DMS53 treated with DMSO at 0.1 percent for 48 hours (cell line): Measurements from ENCODE around the gene CNDP2.
"Not testable (repeated sequence)": the region's sequence is repeated elsewhere in the genome, so short reads cannot be mapped to it uniquely, and the experiment has no call there.

Experiments
- DNase-seq: peaks from one replicate; lab custom pipeline; 2025; ENCODE audit not compliant: unreplicated experiment; lab: John Stamatoyannopoulos, UW

Gene CNDP2

DNA sequence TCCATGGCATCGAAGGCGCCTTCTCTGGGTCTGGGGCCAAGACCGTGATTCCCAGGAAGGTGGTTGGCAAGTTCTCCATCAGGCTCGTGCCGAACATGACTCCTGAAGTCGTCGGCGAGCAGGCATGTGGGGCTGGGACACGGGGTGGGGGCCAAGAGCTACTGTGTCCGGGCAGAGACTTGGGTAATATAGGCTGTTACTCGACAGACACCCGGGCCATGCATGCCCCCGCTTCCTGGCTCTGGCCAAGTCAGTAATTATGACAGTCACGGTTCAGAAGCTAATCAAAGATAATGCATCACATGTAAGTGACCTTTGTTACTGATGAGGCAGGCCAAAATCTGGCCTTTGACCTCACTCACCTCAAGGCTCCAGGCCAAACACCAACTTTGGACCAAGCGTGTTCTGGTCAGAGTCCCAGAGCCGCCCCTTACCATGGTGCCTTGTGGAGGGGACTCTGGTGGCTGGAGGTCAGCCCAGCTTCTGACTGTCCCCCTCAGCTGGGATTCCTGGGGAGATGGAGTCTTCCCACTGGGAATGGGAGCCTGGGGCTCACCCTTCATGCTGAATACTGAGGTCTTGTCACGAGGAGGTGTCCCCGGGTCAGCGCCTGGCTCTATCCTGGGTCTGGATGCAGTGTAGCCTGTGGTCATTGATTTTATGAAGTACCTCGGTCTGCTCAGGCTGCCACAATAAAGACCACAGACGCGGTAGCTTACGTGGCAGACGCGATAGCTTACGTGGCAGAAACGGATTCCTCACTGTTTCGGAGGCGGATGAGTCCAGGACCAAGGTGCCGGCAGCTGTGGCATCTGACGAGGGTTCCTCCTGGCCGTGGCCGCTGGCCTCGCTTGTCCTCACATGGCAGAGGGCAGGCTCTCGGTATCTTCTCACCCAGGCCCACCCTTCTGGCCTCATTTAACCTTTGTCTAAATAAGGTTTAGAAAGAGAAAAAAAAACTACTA, 20.4 kb downstream of the CNDP2 start:
- no peak for DNase-seq

DNA sequence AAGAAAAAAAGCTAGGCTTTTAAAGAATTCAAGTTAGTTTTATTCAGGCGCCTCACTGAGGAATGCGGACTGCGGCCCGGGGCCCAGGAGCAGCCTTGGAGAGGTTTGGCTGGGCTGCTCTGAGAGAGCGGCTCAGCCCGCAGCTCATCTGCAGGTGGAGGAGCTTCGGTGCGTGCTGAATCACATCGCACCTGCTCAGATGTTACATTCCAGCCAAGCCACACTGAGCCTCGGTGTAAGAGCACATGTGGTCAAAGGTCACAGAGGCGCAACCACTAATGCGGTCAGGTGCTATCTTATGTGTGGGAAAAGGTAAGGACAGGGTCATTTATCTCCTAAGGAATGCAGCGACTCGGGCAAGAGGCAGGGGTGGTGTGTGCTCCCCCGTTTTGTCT, 21.1 kb downstream of the CNDP2 start:
- no peak for DNase-seq

DNA sequence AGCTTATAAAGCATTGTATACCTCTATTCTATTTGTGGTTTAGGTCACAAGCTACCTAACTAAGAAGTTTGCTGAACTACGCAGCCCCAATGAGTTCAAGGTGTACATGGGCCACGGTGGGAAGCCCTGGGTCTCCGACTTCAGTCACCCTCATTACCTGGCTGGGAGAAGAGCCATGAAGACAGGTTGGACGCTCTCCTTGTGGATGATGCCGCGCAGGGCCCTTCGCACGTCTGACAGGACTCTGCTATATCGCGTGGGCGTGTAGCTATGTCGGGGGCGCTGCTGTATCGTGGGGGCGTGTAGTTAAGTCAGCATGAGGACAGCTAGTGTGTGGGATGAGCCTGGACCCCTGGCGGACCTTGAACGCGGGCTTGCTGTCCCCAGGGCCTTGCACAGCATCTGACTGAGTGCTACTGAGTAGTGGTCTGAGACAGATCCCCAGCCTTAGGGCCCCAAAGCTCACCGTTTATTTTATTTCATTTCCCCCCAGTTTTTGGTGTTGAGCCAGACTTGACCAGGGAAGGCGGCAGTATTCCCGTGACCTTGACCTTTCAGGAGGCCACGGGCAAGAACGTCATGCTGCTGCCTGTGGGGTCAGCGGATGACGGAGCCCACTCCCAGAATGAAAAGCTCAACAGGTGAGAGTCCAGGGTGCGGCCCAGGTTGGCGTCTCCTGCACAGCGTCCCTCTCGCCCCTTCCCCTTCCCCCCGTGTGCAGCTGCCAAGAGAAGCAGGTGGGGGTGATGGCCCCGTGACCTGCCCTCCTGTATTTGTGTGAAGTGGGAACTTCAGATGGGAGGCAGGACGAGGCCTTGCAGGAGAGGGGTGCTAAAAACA, 22.5 kb downstream of the CNDP2 start:
- no peak for DNase-seq

DNA sequence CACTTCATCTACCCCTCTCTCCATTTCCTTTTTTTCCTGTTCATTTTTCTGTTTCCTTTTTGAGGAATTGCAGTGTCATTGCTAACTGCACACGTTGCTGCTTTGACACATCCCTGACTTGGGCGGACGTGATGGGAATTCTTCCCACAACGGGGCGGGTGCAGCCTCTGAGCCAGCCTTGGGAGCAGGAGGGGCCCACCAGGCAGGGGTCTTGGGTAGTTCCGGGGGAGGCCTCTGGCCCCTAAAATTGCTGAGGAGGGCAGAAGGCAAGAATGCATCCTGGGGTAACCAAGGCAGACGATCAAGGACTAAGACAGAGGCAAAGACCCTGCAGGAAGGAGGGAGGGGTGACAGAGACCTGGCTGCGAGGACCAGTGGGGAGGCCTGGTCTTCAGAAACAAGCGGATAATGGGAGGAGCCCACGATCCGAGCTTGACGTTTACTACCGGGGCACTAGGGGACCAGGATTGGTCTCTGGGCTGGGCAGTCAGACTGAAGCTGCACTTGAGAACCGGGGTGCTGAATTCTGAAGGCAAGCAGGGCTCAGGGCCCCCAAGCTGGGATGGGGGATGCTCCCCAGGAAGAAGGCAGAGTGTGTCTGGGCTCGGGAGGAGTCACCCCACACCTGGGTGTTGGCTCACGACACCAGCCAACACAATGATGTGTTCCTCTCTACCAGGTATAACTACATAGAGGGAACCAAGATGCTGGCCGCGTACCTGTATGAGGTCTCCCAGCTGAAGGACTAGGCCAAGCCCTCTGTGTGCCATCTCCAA, 23.3 kb downstream of the CNDP2 start:
- no peak for DNase-seq

DNA sequence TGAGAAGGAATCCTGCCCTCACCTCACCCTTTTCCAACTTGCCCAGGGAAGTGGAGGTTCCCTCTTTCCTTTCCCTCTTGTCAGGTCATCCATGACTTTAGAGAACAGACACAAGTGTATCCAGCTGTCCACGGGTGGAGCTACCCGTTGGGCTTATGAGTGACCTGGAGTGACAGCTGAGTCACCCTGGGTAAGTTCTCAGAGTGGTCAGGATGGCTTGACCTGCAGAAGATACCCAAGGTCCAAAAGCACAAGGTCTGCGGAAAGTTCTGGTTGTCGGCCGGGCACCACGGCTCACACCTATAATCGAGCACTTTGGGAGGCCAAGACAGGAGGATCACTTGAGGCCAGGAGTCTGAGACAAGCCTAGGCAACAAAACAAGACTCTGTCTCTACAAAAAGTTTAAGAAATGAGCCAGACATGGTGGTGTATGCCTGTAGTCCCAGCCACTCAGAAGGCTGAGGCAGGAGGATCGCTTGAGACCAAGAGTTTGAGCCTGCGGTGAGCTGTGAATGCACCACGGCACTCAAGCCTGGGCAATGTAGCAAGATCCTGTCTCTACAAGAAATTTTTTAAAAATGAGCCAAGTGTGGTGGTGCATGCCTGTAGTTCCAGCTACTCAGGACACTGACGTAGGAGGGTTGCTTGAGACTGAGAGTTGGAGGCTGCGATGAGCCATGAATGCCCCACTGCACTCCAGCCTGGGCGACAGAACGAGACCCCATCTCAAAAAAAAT, 24.1 kb downstream of the CNDP2 start:
- no peak for DNase-seq

DNA sequence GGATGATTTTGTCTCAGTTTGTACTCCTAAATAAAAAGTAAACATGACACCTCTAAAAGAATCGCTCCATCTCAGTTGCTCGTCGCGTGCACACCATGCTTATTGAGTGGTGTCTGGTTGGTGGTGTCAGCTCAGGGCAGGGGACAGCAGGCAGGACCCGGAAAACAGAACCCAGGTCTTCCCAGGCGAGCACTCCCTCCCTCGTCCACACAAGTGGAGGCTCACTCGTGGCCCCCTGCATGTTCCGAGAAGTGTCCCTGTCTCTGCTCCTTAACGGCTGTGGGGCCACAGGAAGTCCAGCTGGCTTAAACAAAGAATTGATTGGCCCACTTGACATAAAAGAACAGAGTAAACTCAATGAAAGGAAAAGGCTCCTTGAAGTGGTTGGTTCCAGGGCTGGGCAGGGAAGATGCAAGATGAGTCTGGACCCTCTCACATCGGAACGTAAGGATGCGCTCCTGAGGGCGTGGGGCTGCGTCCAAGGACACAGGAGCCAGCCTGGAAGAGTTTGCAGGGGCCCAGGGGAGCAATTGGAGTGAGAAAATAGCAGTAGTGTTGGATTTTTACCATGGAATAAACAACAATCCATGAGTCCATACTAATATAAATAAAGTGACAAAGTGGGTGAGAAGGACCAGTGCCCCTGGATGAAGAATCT, 25.0 kb downstream of the CNDP2 start:
- DNase-seq, result no peak

DNA sequence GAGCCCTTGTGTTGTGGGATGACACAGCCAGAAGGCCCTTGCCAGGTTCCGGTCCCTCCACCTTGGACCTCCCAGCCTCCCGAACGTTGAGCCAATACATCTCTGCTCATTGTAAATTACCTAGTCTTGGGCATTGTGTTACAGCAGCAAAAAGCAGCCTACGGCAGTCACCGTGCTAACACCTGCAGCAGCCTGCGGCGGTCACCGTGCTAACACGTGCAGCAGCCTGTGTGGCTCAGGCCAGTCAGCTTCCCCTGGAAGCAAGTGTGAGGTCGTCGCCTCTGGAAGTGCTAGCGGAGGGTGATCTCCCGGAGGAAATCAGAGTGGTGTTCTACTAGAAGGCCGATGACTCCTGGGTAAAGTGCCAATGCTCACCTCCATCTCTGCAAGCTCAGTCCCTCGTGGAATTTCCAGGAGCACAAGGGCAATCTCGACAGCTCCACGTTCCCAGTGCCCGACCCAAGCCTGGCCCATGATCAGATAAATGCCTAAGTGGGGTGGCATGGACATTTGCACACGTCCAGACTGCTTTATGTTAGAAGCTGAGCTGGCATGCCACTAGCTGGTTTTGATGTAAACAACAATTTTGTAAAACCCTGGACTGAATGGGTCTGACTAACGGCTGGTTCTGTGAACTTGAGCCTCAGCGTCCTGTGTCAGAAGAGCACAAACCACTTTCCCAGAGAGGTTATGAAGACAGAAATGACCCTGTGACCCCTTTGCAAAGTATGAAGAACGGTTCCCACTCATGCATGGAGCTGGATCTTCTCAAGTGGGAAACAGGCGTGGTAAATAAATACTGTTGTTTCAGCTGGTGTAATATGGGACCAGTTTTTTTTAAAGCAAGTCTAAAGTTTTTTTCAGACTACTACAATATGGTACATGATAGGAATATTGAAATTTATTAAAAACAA, 26.7 kb downstream of the CNDP2 start:
- DNase-seq, result peak; percentile 99

DNA sequence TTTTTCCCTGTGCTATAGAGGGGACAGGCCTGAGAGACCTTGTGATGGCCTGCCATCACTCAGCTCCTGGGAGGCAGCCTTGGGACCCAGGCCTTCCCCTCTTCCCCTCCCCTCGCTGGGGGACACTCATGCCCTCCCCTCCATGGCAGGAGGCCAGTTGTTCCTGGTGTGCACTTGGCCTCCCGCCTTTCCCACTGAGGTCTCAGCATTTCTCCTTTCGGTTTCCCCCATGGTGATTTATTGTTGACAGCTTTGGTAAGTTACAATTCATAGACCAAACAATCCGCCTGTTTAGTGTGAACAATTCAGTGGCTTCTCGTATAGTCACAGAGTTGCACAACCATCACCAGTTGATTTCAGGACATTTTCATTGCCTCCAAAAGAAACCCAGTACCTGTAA, 27.9 kb downstream of the CNDP2 start:
- peak; percentile 73 for DNase-seq

DNA sequence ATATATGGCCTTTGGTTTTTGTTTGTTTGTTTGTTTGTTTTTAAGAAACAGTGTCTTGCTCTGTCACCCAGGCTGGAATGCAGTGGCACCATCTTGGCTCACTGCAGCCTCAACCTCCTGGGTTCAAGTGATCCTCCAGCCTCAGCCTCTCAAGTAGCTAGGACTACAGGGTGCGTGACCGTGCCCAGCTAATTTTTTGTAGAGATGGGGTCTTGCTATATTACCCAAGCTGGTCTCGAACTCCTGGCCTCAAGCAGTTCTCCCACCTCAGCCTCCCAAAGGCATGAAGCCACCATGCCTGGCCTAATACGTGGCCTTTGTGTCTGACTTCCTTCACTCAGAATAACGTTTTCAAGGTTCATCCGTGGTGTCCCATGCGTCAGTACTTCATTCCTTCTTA, 28.8 kb downstream of the CNDP2 start:
- not testable (repeated sequence) for DNase-seq

DNA sequence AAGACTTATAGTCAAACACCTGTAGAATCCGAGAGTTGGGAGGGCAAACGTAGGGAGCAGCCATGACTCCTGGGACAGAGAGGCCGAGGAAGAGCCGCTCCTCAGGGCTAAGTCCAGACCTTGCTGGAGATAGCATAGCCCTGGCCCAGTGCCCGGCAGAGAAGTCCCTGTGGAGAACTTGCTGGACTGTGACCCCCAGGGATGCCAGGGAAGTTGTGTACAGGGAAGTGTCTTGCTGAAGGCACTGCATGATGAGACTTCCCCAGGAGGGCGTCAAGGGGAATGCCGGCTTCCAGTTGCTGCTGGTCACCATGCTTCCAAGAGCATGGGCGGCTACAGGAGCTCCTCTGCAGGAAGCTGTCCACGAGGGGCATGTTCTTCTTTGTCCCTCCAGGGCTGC, 29.6 kb downstream of the CNDP2 start:
- DNase-seq, result no peak

DNA sequence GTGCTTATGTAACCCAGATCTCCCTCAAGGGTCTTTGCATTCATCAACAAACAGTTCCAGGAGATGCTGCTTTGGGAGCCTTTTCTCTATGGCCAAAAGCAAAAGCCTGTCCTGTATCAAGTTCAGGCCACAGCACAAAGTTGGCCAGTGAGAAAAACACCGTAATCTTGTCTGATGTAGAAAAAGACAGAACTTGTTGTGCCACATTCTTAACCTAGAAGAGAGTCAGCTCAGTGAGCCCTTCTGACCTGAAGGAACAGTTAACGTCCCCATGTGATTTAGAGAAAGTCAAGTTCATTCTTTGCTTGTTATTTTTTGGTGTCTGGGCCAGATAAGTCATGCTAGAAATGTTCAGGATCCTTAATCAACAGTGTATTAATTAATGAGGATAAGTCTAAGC, 30.3 kb downstream of the CNDP2 start:
- no peak for DNase-seq

DNA sequence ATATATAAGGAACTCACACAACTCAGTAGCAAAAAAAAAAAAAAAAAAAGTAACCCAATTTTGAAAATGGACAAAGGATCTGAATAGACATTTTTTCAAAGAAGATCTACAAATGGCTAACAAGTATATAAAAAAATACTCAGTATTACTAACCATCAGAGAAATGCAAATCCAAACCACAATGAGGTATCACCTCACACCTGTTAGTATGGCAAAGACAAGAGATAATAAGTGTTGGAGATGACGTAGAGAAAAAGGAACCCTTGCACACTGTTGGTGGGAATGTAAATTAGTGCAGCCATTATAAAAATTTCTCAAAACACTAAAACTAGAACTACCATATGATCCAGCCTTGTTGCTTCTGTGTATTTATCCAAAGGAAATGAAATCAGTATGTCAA, 32.3 kb downstream of the CNDP2 start:
- no peak for DNase-seq

DNA sequence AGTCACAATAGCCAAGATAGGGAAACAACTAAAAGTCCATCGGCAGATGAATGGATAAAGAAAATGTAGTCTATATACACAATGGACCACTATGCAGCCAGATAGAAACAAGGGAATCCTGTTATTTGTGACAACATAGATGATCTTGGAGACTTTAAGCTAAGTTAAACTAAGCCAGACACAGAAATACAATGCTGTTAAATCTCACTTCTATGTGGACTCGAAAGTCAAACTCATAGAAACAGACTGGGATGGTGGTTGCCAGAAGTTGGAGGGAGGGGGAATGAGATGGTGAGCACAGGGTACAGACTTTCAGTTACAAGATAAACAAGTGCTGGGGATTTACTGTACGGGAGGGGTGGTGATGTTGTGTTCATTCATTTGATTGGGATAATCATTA, 32.8 kb downstream of the CNDP2 start:
- DNase-seq, result no peak

DNA sequence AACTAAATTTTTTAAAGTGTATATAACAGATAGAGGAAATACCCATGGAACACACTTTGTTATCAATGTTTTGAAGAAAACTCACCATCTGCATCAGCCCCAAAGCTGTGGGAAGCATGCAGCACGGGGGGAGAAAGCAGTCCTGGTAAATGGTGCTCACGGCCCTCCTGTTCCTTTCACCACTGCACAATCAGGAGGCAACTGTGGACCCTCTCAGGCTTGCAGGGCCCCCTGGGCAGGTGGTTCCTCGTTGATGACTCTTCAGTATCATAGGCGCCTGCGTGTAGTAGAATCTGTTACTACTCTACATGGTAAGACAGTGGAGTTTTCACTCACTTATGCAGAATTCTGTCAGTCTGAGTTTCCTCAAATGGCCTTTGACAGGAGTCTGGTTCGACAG, 33.2 kb downstream of the CNDP2 start:
- no peak for DNase-seq

DNA sequence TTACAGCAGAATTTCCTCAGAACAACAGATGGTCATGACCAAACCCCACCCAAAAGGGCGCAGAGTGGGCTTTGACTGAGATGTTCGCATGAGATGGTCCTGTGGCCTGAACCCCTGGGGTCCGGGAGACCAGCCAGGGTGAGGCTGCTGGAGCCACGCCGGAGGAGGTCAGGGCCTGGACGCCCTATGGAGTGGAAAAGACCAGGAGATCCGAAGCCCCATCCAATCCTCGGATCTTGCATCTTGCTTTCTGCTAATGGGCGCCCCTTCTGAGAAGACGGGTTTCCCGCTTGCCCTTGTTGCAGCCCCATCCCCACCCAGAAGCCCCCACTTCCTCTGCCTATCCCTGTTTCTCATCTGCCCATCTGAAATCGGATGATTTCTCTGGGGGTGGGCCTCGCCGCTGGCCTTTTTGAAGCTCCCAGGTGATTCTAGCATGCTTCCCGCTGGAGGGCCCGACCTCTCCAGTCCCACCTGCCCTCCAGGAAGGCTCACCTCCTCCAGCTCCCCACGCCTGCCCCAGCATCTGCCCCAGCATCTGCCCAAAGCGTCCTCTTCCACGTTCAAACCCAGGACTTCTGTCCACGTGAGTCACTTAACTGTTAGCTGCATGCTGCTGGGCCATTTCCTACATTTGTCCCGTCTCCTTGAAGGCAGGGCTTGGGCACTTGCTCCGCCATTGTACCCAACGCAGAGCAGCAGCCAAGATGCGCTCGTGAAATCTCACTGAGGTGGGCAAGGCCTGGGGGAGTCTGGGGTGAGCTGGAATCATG, 33.8 kb downstream of the CNDP2 start:
- no peak for DNase-seq

DNA sequence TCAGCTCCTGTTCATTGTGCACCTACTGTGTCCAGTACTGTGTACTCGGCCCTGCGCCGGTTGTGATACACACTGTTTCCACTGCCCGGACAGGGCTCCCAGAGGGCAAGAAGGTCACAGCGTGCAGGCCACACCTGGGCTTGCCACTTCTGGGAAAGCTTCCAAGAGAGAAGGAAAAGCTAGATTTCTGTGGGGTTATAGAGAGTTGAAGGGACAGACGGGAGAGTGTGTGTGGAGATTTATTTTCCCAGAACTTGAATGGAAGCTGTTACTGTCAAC, 34.4 kb downstream of the CNDP2 start:
- DNase-seq, result no peak

DNA sequence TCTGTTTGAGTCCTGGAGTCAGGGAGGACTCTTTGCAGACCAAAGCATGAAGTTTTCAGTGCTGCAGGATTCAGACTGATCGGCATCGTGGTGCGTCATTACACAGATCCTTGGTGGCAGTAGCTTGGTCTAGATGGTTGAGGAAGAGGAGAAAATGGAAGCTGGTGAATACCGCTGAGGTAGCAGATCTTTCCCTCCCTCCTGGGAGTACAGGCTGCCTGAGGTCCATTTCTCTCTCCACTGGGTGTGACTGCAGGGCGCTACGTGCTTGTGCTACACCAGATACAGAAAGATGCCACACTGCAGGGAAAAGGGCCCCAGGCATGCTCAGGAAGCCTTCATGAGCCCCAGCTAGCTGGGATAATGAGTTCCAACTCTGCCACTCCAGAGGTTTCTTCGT, 34.9 kb downstream of the CNDP2 start:
- DNase-seq, result no peak

DNA sequence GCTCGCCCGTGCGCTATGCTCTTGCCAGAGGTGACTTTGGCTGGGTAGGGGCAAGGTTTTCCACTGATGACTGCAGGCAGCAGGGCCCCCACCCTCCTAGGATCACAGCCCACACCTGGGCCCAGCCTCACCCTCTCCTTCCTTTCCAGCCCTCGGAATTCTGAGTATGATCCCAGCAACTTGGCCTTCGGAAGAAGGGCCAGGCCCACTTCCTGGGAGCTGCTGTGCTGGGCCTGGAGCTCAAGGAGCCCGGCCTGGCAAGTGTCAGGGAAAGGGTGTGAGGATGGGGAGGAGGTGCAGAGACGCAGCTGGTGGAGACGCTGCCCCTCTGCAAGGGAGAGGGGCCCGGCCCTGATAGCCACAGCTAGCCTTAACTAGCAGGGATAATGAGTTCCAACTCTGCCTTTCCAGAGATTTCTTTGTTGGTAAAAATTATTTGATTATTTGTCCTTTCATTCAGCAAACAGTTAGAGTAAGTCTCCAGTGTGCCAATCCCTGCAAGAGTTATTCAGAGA, 36.4 kb downstream of the CNDP2 start:
- DNase-seq, result no peak
